Activated CD4-positive, alpha-beta T cell treated with anti-CD3 and anti-CD28 coated beads for 1 hour (primary cell): Measurements from ENCODE around the gene SGPL1.
"Not testable (repeated sequence)": the region's sequence is repeated elsewhere in the genome, so short reads cannot be mapped to it uniquely, and the experiment has no call there.

Experiments
- DNase-seq: peaks from one replicate; pipeline ENCODE4 v3.0.0-alpha.2; 2020

The SGPL1 gene

GRCh38 chr10:70908406-70909296, 92.9 kb downstream of the SGPL1 start:
- DNase-seq = no peak

GRCh38 chr10:70909326-70909935, 93.7 kb downstream of the SGPL1 start:
- no peak for DNase-seq

- no peak for DNase-seq
These were observed 95.0 kb downstream of the SGPL1 start for GRCh38 chr10:70910486-70911341.

GRCh38 chr10:70911386-70911785, 95.6 kb downstream of the SGPL1 start:
- DNase-seq = no peak

GRCh38 chr10:70912556-70912955, 96.8 kb downstream of the SGPL1 start:
- no peak for DNase-seq

- DNase-seq = no peak
These were observed 97.6 kb downstream of the SGPL1 start for GRCh38 chr10:70913191-70913892.

GRCh38 chr10:70913893-70914240, 98.1 kb downstream of the SGPL1 start:
- no peak for DNase-seq

GRCh38 chr10:70914316-70914864, 98.6 kb downstream of the SGPL1 start:
- no peak for DNase-seq

- no peak for DNase-seq
These were observed 99.5 kb downstream of the SGPL1 start for GRCh38 chr10:70915206-70915605.

- DNase-seq = no peak
These were observed 100.1 kb downstream of the SGPL1 start for GRCh38 chr10:70915806-70916205.

- DNase-seq = no peak
These were observed 100.5 kb downstream of the SGPL1 start for GRCh38 chr10:70916241-70916640.

- no peak for DNase-seq
These were observed 101.5 kb downstream of the SGPL1 start for GRCh38 chr10:70917226-70917625.

GRCh38 chr10:70917635-70918034, 101.9 kb downstream of the SGPL1 start:
- no peak for DNase-seq

GRCh38 chr10:70918851-70919530, 103.2 kb downstream of the SGPL1 start:
- DNase-seq = no peak

GRCh38 chr10:70919906-70920305, 104.2 kb downstream of the SGPL1 start:
- DNase-seq = not testable (repeated sequence)

- DNase-seq = no peak
These were observed 104.8 kb downstream of the SGPL1 start for GRCh38 chr10:70920519-70920918.

- DNase-seq = no peak
These were observed 105.5 kb downstream of the SGPL1 start for GRCh38 chr10:70921285-70921684.

GRCh38 chr10:70923696-70924095, 107.9 kb downstream of the SGPL1 start:
- no peak for DNase-seq

GRCh38 chr10:70925377-70926225, 109.9 kb downstream of the SGPL1 start:
- peak; percentile 12 for DNase-seq

GRCh38 chr10:70926226-70927000, 110.7 kb downstream of the SGPL1 start:
- no peak for DNase-seq
